Loucy (cell line): ENCODE measurements around the gene SPATA3.
"Not testable (repeated sequence)": the region's sequence is repeated elsewhere in the genome, so short reads cannot be mapped to it uniquely, and the experiment has no call there.

Experiments
- H2AFZ ChIP-seq: fragments of 200-600 bp; sonication (generic); 2 replicates; pipeline ENCODE4 v1.6.0; 2016; ENCODE audit warnings: antibody characterized with exemption, mild to moderate bottlenecking, low read length, moderate library complexity
- H3F3A ChIP-seq: fragments of 200-600 bp; 2 replicates; pipeline ENCODE4 v1.6.0; 2016; ENCODE audit warnings: antibody characterized with exemption, low read depth, mild to moderate bottlenecking
- H3K27me3 ChIP-seq: fragments of 200-600 bp; sonication (generic); 2 replicates; pipeline ENCODE4 v1.6.1; 2014; ENCODE audit warnings: low read length, mild to moderate bottlenecking; ENCODE audit not compliant: insufficient read depth, poor library complexity, severe bottlenecking
- H3K36me3 ChIP-seq: fragments of 200-600 bp; sonication (generic); 2 replicates; pipeline ENCODE4 v1.6.1; 2016; ENCODE audit warnings: low read length; ENCODE audit not compliant: insufficient read depth
- H3K4me1 ChIP-seq: fragments of 200-600 bp; sonication (generic); 2 replicates; pipeline ENCODE4 v1.5.1; 2014; ENCODE audit warnings: low read length, mild to moderate bottlenecking; ENCODE audit not compliant: insufficient read depth, poor library complexity, severe bottlenecking
- H3K4me2 ChIP-seq: fragments of 200-600 bp; sonication (generic); 2 replicates; pipeline ENCODE4 v1.6.0; 2014; ENCODE audit warnings: antibody characterized with exemption, low read length, low read depth, mild to moderate bottlenecking; ENCODE audit not compliant: poor library complexity, severe bottlenecking
- H3K4me3 ChIP-seq: fragments of 200-600 bp; sonication (generic); 2 replicates; pipeline ENCODE4 v1.5.1; 2014; ENCODE audit warnings: low read length, mild to moderate bottlenecking, mixed read lengths; ENCODE audit not compliant: poor library complexity, severe bottlenecking
- H3K79me2 ChIP-seq: fragments of 200-600 bp; sonication (generic); 2 replicates; pipeline ENCODE4 v1.6.1; 2014; ENCODE audit warnings: low read length; ENCODE audit not compliant: insufficient read depth
- H3K9ac ChIP-seq: fragments of 200-600 bp; sonication (generic); 2 replicates; pipeline ENCODE4 v1.6.0; 2014; ENCODE audit warnings: mild to moderate bottlenecking, low read depth, low read length, moderate library complexity; ENCODE audit not compliant: poor library complexity, severe bottlenecking
- H3K9me2 ChIP-seq: fragments of 200-600 bp; sonication (generic); replicated peaks from 2 replicates; pipeline ENCODE4 v1.6.1; 2016; ENCODE audit warnings: low read depth, low read length, mixed read lengths
- H3K9me3 ChIP-seq: fragments of 200-600 bp; sonication (generic); 2 replicates; pipeline ENCODE4 v1.6.1; 2014; ENCODE audit warnings: mild to moderate bottlenecking, antibody characterized with exemption, low read length, low read depth; ENCODE audit not compliant: insufficient read depth
- H4K20me1 ChIP-seq: fragments of 200-600 bp; sonication (generic); 2 replicates; pipeline ENCODE4 v1.6.0; 2014; ENCODE audit warnings: antibody characterized with exemption, low read length, mild to moderate bottlenecking; ENCODE audit not compliant: insufficient read depth, poor library complexity, severe bottlenecking
- EZH2phosphoT487 ChIP-seq: fragments of 200-600 bp; IDR thresholded peaks from 2 replicates; pipeline ENCODE4 v1.6.1; 2018; ENCODE audit warnings: antibody characterized with exemption, mild to moderate bottlenecking, moderate library complexity, borderline replicate concordance
- TF ChIP-seq, protein P1 (sequence below): fragments of 200-600 bp; sonication (generic); conservative IDR thresholded peaks from 2 replicates; pipeline ENCODE4 v1.5.1; 2014; ENCODE audit warnings: mild to moderate bottlenecking, antibody characterized with exemption, low read length

The SPATA3 gene

DNA sequence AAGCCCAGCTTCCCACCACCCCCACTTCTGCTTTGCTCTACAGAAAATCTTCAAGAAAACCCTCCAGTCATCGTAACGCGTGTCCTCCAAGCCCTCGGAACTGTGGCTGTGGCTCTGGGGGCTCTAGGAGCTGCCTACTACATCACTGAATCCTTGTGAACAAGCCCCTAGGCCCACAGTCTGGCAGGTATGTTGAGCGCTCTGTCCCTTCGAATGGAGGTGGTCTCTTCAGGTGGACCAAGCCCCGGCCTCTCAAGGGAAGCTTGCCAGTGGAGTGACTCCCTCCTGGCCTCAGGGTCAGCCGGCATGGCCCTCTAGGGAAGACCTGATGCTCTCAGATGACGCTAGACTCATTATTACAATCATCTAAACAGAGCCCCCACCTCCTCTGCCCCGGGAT, 6.7 kb downstream of the SPATA3 start:
- H3F3A ChIP-seq, result no peaks in the 10 kb centered on the region
- H3K9ac ChIP-seq, result no peak overlapping the region
- H2AFZ ChIP-seq, result no peak overlapping the region
- H3K27me3 ChIP-seq, result peaks cover 4% of the 10 kb centered on the region
- no peaks in the 10 kb centered on the region for H3K4me1 ChIP-seq
- no peak overlapping the region for H3K4me2 ChIP-seq
- H3K9me2 ChIP-seq, result no peaks in the 10 kb centered on the region
- no peaks in the 10 kb centered on the region for H4K20me1 ChIP-seq
- no peaks in the 10 kb centered on the region for H3K36me3 ChIP-seq
- TF ChIP-seq, protein P1, sequence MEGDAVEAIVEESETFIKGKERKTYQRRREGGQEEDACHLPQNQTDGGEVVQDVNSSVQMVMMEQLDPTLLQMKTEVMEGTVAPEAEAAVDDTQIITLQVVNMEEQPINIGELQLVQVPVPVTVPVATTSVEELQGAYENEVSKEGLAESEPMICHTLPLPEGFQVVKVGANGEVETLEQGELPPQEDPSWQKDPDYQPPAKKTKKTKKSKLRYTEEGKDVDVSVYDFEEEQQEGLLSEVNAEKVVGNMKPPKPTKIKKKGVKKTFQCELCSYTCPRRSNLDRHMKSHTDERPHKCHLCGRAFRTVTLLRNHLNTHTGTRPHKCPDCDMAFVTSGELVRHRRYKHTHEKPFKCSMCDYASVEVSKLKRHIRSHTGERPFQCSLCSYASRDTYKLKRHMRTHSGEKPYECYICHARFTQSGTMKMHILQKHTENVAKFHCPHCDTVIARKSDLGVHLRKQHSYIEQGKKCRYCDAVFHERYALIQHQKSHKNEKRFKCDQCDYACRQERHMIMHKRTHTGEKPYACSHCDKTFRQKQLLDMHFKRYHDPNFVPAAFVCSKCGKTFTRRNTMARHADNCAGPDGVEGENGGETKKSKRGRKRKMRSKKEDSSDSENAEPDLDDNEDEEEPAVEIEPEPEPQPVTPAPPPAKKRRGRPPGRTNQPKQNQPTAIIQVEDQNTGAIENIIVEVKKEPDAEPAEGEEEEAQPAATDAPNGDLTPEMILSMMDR, result no peak
- TF ChIP-seq EZH2phosphoT487, result no peak
- no peaks in the 10 kb centered on the region for H3K79me2 ChIP-seq
- H3K4me3 ChIP-seq, result no peak overlapping the region
- H3K9me3 ChIP-seq, result no peaks in the 10 kb centered on the region

DNA sequence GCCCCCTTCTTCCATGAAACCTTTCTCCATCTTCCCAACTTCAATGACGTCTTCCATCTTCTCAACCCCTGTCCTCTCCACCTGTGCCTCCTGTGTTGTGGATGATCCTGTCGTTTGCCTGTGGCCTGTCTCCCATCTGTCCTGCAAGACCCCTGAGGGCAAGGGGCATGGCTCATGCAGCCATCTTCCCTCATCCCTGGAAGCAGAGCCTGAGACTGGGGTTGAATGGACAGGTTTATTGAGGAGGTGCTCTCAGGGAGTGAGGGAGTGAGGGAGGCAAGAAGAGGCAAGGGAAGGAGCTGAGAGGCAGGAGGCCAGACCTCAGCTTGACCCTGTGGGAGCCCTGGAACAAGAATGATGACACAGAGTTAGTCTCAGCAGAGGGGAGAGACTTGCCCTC, 7.3 kb downstream of the SPATA3 start:
- TF ChIP-seq EZH2phosphoT487, result no peak
- TF ChIP-seq, protein P1, result no peak
- Histone ChIP-seq H3K4me1 (no peaks in the 10 kb centered on the region), H4K20me1 (no peaks in the 10 kb centered on the region), H3K4me3 (no peak overlapping the region), H3K4me2 (no peak overlapping the region), H3K36me3 (no peaks in the 10 kb centered on the region), H3K9ac (no peak overlapping the region), H3K79me2 (no peaks in the 10 kb centered on the region), H3K27me3 (peaks cover 4% of the 10 kb centered on the region), H2AFZ (no peak overlapping the region), H3K9me2 (no peaks in the 10 kb centered on the region), H3F3A (no peaks in the 10 kb centered on the region), H3K9me3 (no peaks in the 10 kb centered on the region)

DNA sequence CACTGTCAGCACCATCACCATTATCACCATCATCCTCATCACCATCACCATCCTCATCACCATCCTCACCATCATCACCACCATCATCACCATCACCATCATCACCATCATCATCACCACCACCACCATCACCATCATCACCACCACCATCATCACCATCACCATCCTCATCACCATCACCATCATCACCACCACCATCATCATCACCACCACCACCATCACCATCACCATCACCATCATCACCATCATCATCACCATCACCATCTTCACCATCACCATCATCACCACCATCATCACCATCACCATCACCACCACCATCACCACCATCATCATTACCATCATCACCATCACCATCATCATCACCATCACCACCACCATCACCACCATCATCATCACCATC, 9.0 kb downstream of the SPATA3 start:
- H3F3A ChIP-seq, H3K4me3 ChIP-seq, H3K36me3 ChIP-seq, H3K79me2 ChIP-seq, H3K9ac ChIP-seq, H3K27me3 ChIP-seq, H2AFZ ChIP-seq, H4K20me1 ChIP-seq, H3K9me2 ChIP-seq, H3K4me2 ChIP-seq, H3K9me3 ChIP-seq, H3K4me1 ChIP-seq: not testable (repeated sequence)

DNA sequence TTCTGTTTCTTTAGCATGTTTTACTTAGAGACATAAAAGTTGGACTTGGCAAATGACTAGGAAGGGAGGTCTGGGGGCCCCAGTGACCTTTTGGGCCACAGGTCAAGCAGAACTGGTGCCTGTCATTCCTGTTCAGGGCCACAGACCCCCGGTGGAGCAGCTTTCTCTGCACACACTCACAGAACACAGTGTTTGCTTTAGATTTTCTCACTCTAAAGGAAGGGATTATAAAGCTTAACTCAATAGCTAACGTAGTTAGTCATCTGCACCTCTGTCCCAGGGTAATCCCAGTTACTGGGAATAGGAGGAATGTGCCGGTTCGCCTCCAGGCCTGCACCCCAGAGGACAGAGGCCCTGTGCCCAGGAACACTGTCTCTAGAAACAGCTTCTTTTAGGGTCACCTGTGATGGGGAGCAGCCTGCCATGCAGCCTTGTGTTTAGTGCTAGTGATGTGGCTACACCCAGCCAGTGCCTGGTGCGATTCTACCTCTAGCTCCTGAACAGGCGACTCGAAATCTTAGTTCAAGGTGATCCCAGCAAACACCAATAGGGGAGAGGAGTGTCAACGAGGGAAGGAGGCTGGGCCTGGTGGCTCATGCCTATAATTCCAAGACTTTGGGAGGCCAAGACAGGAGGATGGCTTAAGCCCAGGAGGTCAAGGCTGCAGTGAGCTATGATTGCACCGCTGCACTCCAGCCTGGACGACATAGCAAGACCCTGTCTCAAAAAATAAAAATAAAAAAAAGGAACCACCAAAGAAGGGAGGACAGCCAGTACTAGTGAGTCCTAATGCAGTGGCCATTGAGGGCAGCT, 11.6 kb downstream of the SPATA3 start:
- Histone ChIP-seq H2AFZ (no peak overlapping the region), H3K4me3 (no peak overlapping the region), H3K27me3 (peaks cover 4% of the 10 kb centered on the region), H3K79me2 (no peaks in the 10 kb centered on the region), H3K4me1 (no peaks in the 10 kb centered on the region), H3K36me3 (no peaks in the 10 kb centered on the region), H3K9ac (no peak overlapping the region), H3K9me3 (no peaks in the 10 kb centered on the region), H3F3A (no peaks in the 10 kb centered on the region), H3K4me2 (no peak overlapping the region), H3K9me2 (no peaks in the 10 kb centered on the region), H4K20me1 (no peaks in the 10 kb centered on the region)
- TF ChIP-seq, protein P1, result no peak
- no peak for TF ChIP-seq EZH2phosphoT487
